Muscle layer of colon (tissue), 2 donors: ENCODE data around the gene EIF4E.
"Not testable (repeated sequence)": the region's sequence is repeated elsewhere in the genome, so short reads cannot be mapped to it uniquely, and the experiment has no call there.

Experiments
- H3K27ac ChIP-seq: one replicate; pipeline ENCODE4 v1.7.0; 2013; ENCODE audit warnings: low read depth, mild to moderate bottlenecking, low read length, moderate library complexity
- H3K27me3 ChIP-seq, 2 donors: one replicate each; pipeline ENCODE4 v1.7.0; 2013; ENCODE audit warnings: low read length in 2 of 2, mild to moderate bottlenecking in 2 of 2; ENCODE audit not compliant: insufficient read depth in 2 of 2, control insufficient read depth in 1 of 2
- H3K36me3 ChIP-seq: one replicate; pipeline ENCODE4 v1.7.0; 2013; ENCODE audit warnings: mild to moderate bottlenecking, low read length; ENCODE audit not compliant: insufficient read depth
- H3K4me1 ChIP-seq: one replicate; pipeline ENCODE4 v1.7.0; 2013; ENCODE audit warnings: mild to moderate bottlenecking, low read length; ENCODE audit not compliant: insufficient read depth
- H3K4me3 ChIP-seq, 2 donors: one replicate each; pipeline ENCODE4 v1.7.0; 2013; ENCODE audit warnings: low read length in 2 of 2, low read depth in 1 of 2, mild to moderate bottlenecking in 1 of 2, moderate library complexity in 1 of 2
- H3K9ac ChIP-seq: one replicate; pipeline ENCODE4 v1.7.0; 2013; ENCODE audit warnings: low read length
- H3K9me3 ChIP-seq: one replicate; pipeline ENCODE4 v1.7.0; 2013; ENCODE audit warnings: mild to moderate bottlenecking, low read length
- donor health status: abdominal sarcoma.
- donor health status: Adenocarcinoma of cecum.

Gene EIF4E

GRCh38 chr4:98955229-98955628, 26.3 kb upstream of the EIF4E start:
- H3K4me3 ChIP-seq = no peak overlapping the region
- H3K36me3 ChIP-seq = no peaks in the 10 kb centered on the region
- H3K9me3 ChIP-seq = no peaks in the 10 kb centered on the region
- no peaks in the 10 kb centered on the region for H3K27me3 ChIP-seq
- no peak overlapping the region for H3K27ac ChIP-seq
- no peak overlapping the region for H3K9ac ChIP-seq
- H3K4me1 ChIP-seq = no peaks in the 10 kb centered on the region

- no peaks in the 10 kb centered on the region for H3K27me3 ChIP-seq
- no peak overlapping the region for H3K9ac ChIP-seq
- H3K4me3 ChIP-seq = no peak overlapping the region
- H3K27ac ChIP-seq = no peak overlapping the region
- H3K4me1 ChIP-seq = no peaks in the 10 kb centered on the region
- no peaks in the 10 kb centered on the region for H3K36me3 ChIP-seq
- no peaks in the 10 kb centered on the region for H3K9me3 ChIP-seq
These were observed 22.8 kb upstream of the EIF4E start for GRCh38 chr4:98951710-98952109.

GRCh38 chr4:98950925-98951324, 22.0 kb upstream of the EIF4E start:
- Histone ChIP-seq H3K9ac (no peak overlapping the region), H3K27ac (no peak overlapping the region), H3K4me1 (no peaks in the 10 kb centered on the region), H3K9me3 (no peaks in the 10 kb centered on the region), H3K4me3 (no peak overlapping the region), H3K36me3 (no peaks in the 10 kb centered on the region), H3K27me3 (no peaks in the 10 kb centered on the region)

- Histone ChIP-seq H3K27me3 (no peaks in the 10 kb centered on the region), H3K4me1 (no peaks in the 10 kb centered on the region), H3K9me3 (no peaks in the 10 kb centered on the region), H3K36me3 (no peaks in the 10 kb centered on the region), H3K27ac (no peak overlapping the region), H3K4me3 (no peak overlapping the region), H3K9ac (no peak overlapping the region)
These were observed 17.4 kb upstream of the EIF4E start for GRCh38 chr4:98946359-98946758.

GRCh38 chr4:98945297-98945850, 16.4 kb upstream of the EIF4E start:
- no peaks in the 10 kb centered on the region for H3K36me3 ChIP-seq
- H3K9ac ChIP-seq = no peak overlapping the region
- no peaks in the 10 kb centered on the region for H3K9me3 ChIP-seq
- H3K4me3 ChIP-seq = no peak overlapping the region
- no peaks in the 10 kb centered on the region for H3K27me3 ChIP-seq
- no peak overlapping the region for H3K27ac ChIP-seq
- H3K4me1 ChIP-seq = no peaks in the 10 kb centered on the region

GRCh38 chr4:98939892-98940298, 11.0 kb upstream of the EIF4E start:
- Histone ChIP-seq H3K4me3 (no peak overlapping the region), H3K27me3 (no peaks in the 10 kb centered on the region), H3K27ac (no peak overlapping the region), H3K9ac (no peak overlapping the region), H3K9me3 (no peaks in the 10 kb centered on the region), H3K4me1 (no peaks in the 10 kb centered on the region), H3K36me3 (no peaks in the 10 kb centered on the region)

- no peak overlapping the region for H3K27ac ChIP-seq
- no peaks in the 10 kb centered on the region for H3K4me1 ChIP-seq
- no peak overlapping the region for H3K9ac ChIP-seq
- no peaks in the 10 kb centered on the region for H3K9me3 ChIP-seq
- H3K4me3 ChIP-seq = no peak overlapping the region
- H3K27me3 ChIP-seq = no peaks in the 10 kb centered on the region
- H3K36me3 ChIP-seq = no peaks in the 10 kb centered on the region
These were observed 10.5 kb upstream of the EIF4E start for GRCh38 chr4:98939438-98939837.

GRCh38 chr4:98937986-98938720, 9.2 kb upstream of the EIF4E start:
- Histone ChIP-seq H3K27me3 (no peaks in the 10 kb centered on the region), H3K9me3 (no peaks in the 10 kb centered on the region), H3K36me3 (no peaks in the 10 kb centered on the region), H3K27ac (no peak overlapping the region), H3K9ac (no peak overlapping the region), H3K4me3 (no peak overlapping the region), H3K4me1 (no peaks in the 10 kb centered on the region)

- Histone ChIP-seq H3K4me1 (no peaks in the 10 kb centered on the region), H3K27me3 (no peaks in the 10 kb centered on the region), H3K27ac (no peak overlapping the region)
These were observed 6.7 kb upstream of the EIF4E start for GRCh38 chr4:98935633-98936032.

GRCh38 chr4:98934851-98935250, 5.9 kb upstream of the EIF4E start:
- H3K4me1 ChIP-seq, H3K27me3 ChIP-seq, H3K27ac ChIP-seq, H3K36me3 ChIP-seq, H3K9me3 ChIP-seq, H3K9ac ChIP-seq, H3K4me3 ChIP-seq: not testable (repeated sequence)

More at GRCh38 chr4:98935633-98936032, 6.7 kb upstream of the EIF4E start:
- Histone ChIP-seq H3K9ac (no peak overlapping the region), H3K9me3 (no peaks in the 10 kb centered on the region), H3K4me3 (no peak overlapping the region), H3K36me3 (no peaks in the 10 kb centered on the region)

GRCh38 chr4:98932539-98932938, 3.6 kb upstream of the EIF4E start:
- H3K4me3 ChIP-seq = no peak overlapping the region
- H3K27ac ChIP-seq = no peak overlapping the region
- no peak overlapping the region for H3K9ac ChIP-seq
- no peaks in the 10 kb centered on the region for H3K4me1 ChIP-seq
- H3K27me3 ChIP-seq = no peaks in the 10 kb centered on the region
- no peaks in the 10 kb centered on the region for H3K36me3 ChIP-seq
- no peaks in the 10 kb centered on the region for H3K9me3 ChIP-seq

- Histone ChIP-seq H3K27ac (peak overlapping the region; percentile 97), H3K27me3 (no peaks in the 10 kb centered on the region), H3K9me3 (no peaks in the 10 kb centered on the region), H3K36me3 (peaks cover 6% of the 10 kb centered on the region), H3K4me3 (peak overlapping the region; percentile 4 to 96), H3K4me1 (no peaks in the 10 kb centered on the region), H3K9ac (peak overlapping the region; percentile 63)
These were observed 1.5 kb upstream of the EIF4E start for GRCh38 chr4:98930311-98930865.
